Colon (tissue), 2 donors: ENCODE results near the gene SPSB3.
"Not testable (repeated sequence)": the region's sequence is repeated elsewhere in the genome, so short reads cannot be mapped to it uniquely, and the experiment has no call there.

Experiments
- FAIRE-seq: peaks from 2 replicates; lab custom pipeline; 2012; peaks lifted over from hg19 to GRCh38; lab: Jason Lieb, UNC
- donor health status: control.
- donor health status: control.

The SPSB3 gene

DNA sequence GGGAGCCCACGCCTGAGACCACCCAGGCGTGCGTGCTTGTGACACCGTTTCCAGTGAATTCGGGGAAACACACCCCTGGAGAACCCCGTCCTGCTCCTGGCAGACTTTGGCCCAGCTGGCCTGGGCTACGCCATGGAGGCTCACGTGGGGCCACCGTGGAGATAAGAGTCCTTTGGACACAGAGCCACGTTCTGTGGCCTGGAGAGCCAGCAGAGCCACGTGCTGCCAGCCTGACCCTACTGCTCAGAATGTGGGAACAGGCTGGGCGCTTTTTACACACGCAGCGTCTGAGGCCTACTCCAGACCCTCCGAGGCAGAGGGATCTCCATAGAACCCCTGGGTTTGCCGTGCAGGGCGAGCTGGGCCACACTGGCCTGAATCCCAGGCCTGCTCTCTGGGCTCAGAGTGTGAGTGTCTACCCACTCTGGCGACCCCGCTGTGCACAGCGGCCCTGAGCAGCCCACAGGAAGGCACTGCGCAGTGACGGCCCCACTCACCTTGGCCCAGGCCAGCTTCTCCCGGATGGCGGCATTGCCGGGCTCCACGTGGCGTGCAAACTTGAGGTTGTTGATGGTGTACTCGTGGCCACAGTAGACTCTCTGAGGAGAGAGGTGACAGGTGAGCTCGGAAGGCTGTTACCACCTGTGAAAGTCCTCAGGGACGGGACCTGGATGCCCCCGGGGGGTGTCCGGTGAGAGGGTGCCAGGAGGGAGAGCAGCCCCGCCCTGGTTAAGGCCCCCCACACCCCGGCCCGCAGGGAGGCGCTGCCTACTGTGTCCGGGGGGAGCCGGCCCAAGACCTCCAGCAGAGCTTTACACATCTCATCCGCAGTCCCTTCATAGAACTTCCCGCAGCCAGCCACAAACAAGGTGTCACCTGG, 34.3 kb upstream of the SPSB3 start:
- no peak for FAIRE-seq

DNA sequence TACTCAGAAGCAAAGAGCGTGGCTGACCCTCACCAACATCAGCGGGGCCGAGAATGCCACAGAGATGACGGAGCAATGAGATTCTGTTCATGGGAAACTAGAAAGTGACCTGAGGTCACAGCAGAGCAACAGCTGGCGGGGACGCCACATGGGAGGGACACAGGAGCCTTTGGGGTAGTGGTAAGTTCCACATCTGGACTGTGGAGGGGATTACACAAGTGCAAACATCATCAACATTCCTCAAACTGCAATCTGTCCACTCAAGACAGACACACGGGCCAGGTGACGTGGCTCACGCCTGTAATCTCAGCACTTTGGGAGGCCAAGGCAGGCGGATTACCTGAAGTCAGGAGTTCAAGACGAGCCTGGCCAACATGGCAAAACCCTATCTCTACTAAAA, 33.1 kb upstream of the SPSB3 start:
- FAIRE-seq: no peak

DNA sequence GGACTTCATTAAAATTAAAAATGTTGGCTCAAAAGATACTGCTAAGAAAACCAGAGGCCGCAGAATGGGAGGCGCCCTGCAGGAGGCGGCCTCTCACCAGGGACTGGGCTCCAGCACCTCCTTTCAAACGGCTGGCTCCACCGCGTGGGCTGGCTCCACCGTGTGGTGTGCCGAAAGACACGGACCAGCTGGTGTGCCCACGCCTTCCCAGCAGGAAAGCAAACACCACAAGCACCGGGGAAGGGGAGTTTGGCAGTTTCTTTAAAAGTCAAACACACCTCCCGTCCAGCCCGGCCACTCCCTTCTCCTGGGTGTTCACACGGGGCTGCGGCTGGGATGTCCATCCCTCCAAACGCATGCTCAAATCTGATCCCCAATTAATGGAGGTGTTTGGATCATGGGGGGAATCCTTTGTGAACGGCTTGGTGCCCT, 30.4 kb upstream of the SPSB3 start:
- FAIRE-seq: no peak

DNA sequence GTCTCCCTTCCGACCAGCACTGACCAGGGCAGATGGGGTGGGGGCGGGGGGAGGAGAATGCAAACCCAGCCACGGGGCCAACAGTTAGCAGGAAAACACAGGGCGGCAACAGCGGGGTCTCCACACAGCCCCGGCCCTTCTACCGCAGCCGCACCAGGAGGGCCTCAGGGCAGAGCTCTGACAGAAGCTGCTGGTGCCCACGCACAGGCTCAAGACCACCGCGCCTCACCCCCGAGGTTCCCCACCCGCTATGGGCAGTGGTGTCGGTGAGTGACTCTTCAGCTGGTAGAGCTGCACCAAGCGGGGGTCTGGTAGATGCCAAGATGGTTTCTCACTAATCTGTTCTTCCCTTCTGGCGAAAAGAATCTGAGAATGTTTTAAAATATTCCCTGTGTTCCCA, 28.2 kb upstream of the SPSB3 start:
- no peak for FAIRE-seq

DNA sequence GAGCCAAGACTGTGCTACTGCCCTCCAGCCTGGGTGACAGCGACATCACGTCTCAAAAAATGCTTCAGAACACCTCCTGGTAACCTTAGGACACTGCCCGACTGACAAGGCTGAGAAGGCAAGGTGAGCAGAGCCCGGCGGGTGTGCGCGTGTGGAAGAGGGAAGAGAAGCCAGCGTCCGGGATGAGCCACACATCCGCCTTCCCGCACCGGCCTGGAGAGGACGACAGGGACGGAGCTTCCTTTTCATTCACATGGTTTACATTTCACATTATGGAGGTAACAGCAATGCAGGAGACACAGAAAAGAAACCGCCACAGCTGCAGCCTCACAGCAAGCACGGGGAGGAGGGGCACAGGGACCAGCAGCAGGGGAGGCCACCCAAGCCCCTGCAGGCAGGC, 27.7 kb upstream of the SPSB3 start:
- FAIRE-seq: no peak

DNA sequence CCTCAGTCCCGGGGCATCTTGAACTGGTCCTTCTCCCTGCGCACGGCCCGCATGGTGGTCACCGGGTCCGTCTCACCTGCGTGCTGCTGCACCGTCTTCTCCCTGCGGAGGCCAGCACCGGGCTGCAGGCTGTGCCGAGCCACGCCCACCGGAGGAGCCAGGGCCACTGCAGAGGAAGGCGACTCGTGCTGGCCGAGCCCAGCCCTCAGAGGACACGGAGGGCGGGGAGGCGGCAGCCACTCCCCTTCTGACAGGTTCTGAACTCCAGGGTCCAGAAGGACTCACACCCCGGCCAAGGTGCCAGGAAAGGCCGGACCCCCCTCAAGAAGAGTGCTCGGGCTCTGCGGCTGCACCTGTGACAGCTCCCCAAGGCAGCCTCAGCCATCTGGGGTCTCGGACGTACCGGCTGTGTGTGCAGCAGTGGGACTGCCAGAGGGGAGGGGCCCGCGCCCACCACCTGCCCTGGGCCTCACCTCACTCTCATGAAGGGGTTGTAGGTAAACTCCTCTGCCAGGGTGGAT, 27.0 kb upstream of the SPSB3 start:
- FAIRE-seq: no peak

DNA sequence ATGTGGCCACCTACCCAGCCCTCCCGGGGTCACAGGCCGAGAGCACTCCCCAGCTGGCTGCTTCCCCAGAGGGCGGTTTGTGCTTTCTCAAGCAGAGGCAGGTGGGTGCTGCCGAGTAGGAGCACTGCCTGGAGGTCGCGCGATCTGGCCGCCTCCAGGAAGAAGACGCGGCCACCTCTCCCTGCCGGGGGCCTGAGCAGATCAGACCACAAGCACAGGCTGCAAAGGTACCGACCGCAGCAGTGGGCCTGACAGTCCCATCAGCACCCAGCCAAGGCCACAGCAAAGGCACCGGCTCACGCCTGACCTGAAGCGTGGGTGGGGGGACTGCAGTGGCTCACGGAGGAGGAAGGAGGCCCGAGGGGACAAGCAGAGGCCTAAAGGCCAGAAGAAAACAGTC, 26.3 kb upstream of the SPSB3 start:
- no peak for FAIRE-seq

DNA sequence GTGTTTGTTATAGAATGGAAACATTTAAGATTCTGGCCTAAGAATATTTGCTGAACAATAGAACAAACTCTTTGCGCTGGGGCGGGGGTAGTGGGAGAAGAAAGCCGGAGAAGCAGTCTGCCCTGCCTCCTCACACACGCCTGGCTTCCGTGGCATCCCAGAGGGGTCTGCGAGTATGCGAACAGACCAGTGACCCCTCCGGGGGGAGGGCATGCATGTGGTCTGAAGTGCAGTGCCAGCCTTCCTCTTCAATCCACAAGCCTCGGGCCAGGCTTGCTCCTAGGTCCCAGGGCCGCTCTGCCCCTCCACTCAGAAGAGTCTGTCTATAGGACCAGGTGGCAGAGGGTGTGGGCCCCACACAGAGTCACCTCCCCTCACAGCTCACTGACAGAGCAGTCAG, 25.3 kb upstream of the SPSB3 start:
- FAIRE-seq: no peak

DNA sequence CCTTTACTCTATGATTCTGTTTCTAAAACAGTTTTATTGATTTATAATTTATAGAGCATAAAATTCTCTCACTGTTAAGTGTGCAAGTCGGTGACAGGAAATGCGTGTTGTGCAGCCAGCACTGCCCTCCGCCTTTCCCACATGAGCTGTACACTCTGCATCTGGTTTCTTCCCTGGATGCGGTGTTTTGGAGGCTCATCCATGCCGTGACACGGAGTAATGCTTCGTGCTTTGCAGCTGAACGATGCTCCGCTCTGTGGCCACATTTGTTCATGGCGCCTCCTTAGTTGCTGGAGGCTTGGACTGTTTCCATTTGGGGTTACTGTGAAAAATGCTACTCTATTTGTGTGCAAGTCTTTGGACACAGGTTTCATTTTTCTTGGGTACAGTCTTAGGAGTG, 18.3 kb upstream of the SPSB3 start:
- FAIRE-seq: no peak

DNA sequence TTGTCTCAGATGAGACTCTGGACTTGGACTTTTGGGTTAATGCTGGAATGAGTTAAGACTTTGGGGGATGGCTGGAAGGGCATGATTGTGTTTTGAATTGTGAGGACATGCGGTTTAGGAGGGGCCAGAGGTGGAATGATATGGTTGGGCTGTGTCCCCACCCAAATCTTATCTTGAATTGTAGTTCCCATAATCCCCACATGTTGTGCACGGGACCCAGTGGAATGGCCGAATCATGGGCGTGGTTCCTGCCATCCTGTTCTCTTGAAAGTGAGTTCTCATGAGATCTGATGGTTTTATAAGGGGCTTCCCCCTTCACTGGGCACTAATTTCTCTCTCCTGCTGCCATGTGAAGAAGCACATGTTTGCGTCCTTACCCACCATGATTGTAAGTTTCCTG, 16.9 kb upstream of the SPSB3 start:
- FAIRE-seq: not testable (repeated sequence)

DNA sequence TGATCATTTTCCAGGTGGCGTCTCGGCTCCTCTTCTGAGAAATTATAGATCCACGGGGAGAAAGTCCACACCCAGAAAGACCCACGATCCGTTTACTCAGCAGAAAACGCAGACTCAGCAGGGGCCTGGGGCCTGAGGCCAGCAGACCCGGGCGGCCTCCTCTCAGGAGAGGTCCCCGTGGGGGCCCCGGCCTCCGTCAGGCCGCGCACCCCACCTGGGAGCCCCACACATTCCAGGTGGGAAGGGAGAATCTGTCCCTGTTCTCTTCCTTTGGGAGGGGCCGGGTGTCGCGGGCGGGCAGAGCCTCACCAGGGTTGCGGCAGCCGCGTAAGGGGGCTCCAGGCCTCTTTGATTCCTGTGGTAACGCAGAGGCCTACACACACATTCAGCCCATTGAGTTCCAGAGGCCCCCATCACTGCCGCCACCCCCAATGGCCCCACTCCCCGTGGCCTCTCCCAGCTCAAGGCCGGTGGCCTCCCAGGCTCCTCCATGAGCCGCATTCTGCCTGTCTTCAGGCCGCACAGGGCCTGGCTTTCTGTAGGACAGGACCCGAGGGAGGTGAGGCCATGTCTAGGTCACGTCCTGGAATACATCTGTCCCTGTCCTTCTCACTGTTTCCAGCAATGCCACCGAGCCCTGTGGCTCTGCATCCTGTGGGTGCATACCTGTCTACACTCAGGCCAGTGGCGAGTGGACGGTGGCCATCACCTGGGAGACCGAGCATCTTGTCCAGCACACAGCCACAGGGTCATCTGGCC, 12.7 kb upstream of the SPSB3 start:
- FAIRE-seq: no peak

DNA sequence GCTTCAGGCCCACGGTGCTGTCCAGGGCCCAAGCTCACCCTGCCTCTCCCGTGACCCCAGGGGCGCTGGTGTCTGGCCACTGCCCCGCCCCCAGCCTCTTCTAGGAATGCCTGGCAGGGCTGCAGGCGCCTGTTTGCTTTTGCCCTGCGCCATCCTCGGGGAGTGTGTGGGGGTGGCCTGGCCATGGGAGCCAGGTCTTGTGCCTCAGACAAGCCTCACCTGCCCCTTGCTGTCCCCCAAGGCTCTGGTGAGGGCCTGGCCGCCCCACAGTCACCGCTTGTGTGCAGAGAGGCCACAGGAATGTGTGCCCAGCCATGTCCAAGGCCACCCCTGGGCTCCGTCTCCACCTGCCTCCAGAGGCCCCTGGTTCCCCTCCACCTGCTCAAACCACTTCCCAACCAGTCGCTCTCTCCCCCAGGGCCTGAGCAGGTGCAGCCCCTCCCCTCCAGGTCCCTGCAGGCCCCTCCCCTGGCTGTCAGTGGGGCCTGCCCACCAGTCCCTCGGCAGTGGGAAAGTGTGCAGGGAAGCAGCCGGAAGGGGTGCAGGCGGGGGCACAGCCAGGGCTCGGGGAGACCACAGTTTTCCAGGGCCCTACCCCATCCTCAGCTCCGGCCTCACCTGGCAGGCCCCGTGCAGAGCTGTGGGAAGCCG, 12.0 kb upstream of the SPSB3 start:
- FAIRE-seq: no peak

DNA sequence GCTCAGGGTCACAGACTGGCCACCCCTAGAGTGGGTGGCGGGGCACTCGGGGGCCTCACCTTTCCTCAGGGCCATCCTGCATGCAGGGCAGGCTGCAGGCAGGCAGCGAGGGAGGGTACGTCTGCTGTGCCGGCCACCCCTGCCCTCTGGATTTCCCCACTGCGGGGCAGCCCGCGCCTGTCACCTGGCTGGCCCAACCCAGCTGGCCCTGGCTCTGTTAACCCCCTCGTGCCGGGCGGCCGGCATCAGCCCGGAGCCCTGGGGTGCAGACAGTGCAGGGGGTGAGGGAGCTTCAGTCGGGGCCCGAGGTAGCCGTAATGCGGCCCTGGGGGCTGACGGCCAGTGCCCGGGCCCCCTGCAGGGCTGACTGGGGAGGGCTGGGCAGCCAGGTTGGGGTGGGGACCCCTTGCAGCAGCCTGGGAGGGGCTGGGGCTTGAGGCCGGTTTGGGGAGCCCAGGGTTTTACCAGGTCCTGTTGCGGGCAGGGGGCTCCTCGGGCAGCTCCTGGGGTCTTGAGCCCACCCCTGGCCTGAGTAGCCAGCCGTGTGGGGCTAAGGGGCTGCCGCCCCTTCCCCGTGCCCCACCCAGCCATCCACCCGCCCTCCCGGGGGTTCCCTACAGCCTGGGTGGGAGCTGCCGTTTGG, 11.3 kb upstream of the SPSB3 start, which contains the start of gene IGFALS:
TSS of gene IGFALS (minus strand) at position 128 of the 643 bp plus-strand sequence. CDS start at position 75, 53 bp downstream.
- FAIRE-seq: no peak

DNA sequence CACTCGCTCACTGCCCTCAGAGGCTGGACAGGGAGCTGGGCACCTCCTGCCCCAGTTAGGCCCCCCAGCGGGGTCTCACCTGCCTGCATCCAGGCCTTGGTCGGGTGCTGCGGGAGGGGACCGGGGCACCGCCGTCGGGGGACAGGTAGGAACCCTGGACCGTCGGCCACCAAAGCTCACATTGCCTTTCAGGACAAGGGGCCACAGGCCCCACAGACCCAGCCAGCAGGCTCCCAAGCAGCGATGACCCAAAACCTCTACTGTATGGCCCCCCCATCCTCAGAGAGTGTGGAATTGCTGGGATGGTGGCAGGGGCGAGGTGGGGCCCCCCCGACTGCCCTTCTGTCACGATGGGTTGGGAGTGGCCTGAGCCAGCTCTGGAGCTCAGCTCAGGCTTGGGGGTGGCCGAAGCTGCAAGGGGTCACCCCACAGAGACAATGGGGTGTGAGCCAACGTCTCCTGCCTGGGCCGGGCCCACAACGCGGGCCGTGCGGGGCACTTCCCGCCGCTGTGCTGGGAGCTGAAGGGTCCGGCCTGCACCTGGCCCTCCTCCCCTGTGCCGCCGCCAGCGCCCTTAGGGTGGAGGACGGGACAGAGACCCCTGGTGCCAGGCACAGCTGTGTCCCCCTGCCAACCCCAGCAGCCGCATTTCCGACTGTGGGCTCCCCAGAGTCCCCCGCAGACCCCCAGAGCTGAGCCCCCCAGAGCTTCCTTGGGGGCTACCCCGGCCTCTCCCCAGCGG, 10.6 kb upstream of the SPSB3 start:
- FAIRE-seq: no peak

DNA sequence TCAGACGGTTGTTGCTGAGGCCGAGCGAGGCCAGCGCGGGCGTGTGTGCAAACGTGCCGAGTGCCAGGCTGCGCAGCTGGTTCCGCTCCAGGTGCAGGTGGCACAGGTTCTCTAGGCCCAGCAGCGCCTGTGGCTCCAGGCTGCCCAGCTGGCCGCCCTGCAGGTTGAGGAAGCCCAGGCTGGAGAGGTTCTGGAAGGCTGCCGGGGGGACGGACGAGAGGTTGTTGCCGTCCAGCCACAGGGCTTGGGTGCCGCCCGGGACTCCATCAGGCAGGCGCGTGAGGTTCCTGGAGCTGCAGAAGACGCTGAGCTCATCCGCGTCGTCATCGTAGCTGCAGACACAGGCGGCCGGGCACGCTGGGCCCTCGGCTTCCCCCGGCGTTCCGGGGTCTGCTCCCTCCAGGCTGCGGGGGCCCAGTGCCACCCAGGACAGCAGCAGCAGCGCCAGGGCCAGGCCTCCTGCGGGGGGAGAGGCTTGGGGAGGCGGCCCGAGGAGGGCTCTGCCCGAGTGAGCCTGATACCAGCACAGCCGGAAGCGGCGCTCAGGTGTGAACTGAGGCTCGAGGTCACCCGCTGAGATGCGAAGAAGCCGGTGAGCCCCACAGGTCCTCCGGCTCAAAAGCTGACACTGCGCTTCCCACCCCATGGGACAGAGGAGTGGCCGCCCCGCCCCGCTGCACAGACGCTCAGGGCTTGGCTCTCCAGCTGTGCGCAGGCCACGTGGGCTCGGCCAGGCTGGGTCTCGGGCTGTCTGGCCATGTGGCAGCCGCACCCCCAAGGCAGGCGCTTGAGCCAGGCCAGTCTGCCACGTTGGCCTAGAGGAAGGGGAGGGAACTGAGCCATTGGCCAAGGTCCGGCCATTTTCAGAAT, 9.8 kb upstream of the SPSB3 start:
- FAIRE-seq: no peak

DNA sequence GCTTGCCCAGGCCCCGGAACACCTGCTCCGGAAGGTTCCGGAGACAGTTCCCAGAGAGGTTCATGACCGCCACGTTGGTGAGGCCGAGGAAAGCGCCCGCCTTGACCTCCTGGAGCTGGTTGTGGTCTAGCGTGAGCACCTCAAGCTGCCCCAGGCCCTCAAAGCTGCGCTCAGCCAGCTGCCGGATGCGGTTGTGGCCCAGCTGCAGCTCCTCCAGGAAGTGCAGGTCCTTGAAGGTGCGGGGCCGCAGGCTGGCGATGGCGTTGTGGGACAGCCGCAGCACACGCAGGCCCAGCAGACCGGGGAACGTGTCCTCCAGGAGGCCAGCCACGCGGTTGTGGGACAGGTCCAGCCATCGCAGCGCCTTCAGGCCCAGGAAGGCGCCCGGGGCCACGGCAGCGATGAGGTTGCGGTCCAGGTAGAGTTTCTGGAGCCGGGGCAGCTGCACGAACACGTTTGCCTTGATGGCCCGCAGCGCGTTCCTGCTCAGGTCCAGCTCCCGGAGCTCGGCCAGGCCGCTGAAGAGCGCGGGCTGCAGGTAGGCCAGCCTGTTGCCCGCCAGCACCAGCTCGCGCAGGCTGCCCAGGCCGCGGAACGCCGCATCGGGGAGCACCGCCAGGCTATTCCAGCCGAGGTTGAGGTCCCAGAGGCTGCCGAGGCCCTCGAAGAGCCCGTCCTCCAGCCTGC, 9.0 kb upstream of the SPSB3 start:
- no peak for FAIRE-seq

DNA sequence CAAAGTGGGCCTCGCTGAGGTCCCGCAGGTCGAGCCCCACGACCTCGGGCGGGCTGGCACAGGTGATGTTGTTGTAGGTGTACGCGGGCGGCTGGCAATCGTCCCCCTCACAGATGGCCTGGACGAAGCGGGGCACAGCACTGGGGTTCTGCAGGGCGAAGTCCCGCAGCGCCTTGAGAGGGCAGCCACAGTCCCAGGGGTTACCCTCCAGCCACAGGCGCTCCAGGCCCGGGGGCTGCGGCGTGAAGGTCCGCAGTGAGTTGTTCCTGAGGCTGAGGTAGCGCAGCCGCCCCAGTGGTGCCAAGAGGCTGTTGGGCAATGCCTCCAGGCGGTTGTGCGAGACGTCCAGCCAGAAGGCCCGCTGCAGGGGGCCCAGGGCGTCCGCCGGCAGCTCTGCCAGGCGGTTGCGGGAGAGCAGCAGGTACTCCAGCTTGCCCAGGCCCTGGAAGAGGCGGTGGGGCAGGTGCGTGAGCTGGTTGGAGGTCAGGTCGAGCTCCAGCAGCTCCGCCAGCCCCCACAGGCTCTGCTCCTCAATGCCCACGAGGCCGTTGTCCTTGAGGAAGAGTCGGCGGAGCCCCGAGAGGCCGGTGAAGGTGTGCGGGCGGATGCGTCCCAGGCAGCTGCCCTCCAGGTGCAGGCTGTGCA, 8.4 kb upstream of the SPSB3 start:
- FAIRE-seq: no peak

DNA sequence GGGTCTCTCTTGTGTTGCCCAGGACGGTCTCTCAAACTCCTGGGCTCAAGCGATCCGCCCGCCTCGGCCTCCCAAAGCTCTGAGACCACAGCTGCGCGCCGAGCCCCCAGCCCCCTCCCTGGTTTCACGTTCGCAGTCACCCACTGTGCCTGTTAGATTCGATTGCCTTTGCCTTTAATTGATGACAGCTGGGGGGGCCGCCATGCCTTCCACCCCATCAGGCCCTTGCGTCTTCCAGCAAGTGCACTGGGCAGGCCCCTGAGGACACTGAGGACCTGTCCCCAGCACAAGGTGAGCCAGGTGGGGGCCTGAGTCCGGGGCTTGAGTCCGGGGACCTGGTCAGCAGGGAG, 7.9 kb upstream of the SPSB3 start:
- FAIRE-seq: no peak

DNA sequence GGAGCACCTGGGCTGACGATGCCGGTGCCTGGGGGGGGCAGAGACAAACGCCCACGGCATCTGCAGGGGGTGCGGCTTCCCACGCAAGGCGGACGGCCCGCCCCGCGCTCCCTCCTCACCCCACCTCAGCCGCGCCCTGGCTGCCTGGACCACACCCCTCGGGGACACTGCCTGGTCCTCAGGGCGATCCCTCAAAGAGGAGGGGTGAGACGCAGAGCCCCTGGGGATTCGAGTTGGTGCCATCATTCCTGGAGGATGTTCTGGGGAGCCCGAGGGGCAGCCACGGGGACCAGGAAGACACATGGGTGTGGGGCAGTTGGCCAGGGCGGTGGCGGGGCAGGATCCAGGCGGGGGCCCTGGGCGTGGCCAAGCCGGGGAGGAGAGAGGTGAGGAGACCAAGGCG, 7.3 kb upstream of the SPSB3 start:
- no peak for FAIRE-seq
